Subcutaneous adipose tissue (tissue), 4 donors: ENCODE data around the gene FGF14. TPM values are rescaled to one million over a fixed set of nuclear protein-coding genes. Genes with fewer than 3 reads are reported as not detected.

Experiments
- CTCF ChIP-seq: fragments of 450-650 bp; IDR thresholded peaks from one replicate; pipeline ENCODE4 v1.5.1; 2016; ENCODE audit warnings: low read depth, mild to moderate bottlenecking, control low read depth, antibody characterized with exemption, moderate library complexity
- total RNA-seq, 4 donors: library from RNA; depleted of rRNA; stranded (reverse); fragments of >200 nt; gene quantifications; one replicate each; pipeline ENCODE4 v1.1.0, GENCODE V29; 2016

FGF14 gene
- total RNA-seq, 4 donors from 2014 or later = 0.17 to 3.6 (median 0.93) TPM

- TF ChIP-seq CTCF = no peak
Observed at GRCh38 chr13:101916775-101917474, 484.9 kb downstream of the FGF14 start.

DNA sequence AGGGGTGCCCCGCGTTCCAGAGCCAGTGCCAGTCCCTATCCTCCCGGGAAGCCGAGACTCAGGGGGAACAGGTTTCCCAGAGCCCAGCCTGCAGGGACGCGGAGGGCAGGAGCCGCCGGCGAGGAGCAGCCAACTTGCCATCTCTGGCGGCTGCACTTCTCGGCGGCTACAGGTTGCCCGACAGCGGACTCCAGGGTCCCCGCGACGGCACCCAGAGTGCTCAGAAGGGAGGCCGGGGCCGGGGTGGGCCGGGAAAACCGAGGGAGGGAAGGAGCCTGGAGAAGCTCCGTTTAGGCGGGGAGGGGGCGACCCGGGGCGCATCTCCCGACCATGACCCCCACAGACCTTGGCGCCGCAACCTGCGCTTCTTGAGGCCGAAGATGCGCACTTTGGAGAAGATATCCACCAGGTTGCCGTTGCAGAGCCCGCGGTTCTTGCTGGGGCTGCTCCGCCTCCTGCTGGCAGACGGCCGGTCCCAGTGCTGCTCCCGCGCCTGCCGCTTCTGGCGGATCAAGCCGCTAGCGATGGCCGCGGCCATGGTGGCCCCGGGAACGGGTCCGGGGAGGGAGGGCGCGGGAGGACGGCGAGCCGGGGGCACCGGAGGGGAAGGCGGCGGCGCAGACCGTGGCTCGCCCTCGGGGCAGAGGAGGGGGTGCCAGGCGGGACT is 485.6 kb downstream of the FGF14 start:
- no peak for TF ChIP-seq CTCF

DNA sequence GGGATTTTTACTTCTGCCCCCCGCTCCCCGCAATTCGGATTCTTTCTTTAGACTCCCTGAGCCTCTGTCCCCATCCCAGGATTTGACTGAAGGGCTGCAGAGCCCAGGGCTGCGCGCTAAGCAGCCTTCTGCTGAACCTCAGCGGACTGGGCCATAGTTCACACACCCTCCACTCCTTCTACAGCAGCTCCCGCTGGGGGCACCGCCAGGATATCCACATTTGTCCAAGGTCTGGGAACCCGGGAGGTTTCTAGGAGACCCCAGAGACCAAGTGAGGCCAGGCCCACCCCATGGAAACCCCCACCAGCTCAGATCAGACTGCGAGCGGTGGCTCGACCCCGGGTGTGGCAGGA is 486.1 kb downstream of the FGF14 start:
- no peak for TF ChIP-seq CTCF

- TF ChIP-seq CTCF = no peak
Observed at GRCh38 chr13:101915331-101915730, 486.5 kb downstream of the FGF14 start.

DNA sequence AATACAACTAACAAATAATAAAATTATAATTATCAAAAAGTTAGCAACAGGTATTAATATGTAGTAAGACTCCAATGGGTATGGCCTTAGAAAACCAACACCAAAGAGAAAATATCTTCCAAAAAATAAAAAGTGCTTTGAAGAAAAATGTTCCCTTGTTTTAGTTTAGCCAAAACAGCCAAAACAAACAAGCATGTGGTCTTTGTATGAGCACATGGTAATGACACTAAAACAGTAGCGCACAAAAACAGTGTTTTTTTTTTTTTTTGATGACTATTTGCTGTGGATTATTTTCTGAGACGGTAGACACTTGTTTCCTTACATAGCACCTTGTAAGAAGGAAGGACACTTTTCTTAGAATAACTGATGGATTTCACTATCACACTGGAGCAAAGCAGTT is 490.1 kb downstream of the FGF14 start:
- no peak for TF ChIP-seq CTCF

GRCh38 chr13:101903890-101904289 is 498.0 kb downstream of the FGF14 start:
- no peak for TF ChIP-seq CTCF

DNA sequence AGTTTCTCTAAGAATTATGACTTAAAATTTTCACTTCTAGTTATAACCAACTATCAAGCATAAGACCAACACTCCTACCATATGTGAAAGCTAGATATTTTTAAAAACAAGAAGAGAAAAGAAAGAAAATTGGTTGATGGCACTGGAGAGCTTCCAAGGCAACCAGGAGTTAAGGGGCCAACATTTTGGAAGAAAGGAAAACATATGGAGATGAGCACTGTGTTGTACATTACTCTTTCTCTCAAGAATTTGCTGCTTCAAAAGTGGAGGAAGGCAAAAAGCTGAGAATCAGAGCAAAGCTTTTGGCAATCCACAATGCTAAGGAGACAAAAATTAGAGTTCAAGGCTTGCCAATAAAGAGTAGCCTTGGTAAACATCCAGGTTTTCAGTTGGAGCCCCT is 503.2 kb downstream of the FGF14 start:
- TF ChIP-seq CTCF = no peak
